K562 (cell line): ENCODE data around the gene CD151. TPM values are rescaled to one million over a fixed set of nuclear protein-coding genes. Genes with fewer than 3 reads are reported as not detected.

Experiments used
- ATAC-seq: fragments of 200-7000 bp; cut with Tn5 transposase; 3 replicates; pipeline ENCODE4 v1.9.1; 2020; ENCODE audit warnings: moderate library complexity
- BruUV-seq: library from RNA; stranded (reverse); fragments of 400-500 nt; replicated peaks from 2 replicates; lab custom pipeline; 2021; lab: Mats Ljungman, UMichigan
- CTCF ChIA-PET: fragments of 300-600 bp; formaldehyde crosslinking; extraction: SDS; loops from one replicate; lab custom pipeline; 2021; ENCODE audit warnings: low intra/inter-chr PET ratio; lab: Yijun Ruan, JAX
- POLR2A ChIA-PET: fragments of 300-600, 350-650 bp; sonication (Branson Sonifier 250); formaldehyde crosslinking; extraction: SDS; loops from one replicate; lab custom pipeline; 2021; ENCODE audit warnings: antibody characterized with exemption, inconsistent platforms; lab: Yijun Ruan, JAX
- DNase-seq, 4 experiments: peaks; one replicate each; pipeline versions ENCODE4 v3.0.0 to v3.0.0-alpha.2; 2011 to 2018; ENCODE audit warnings: low spot score in 3 of 4, mixed read lengths in 3 of 4; ENCODE audit errors: extremely low read depth in 1 of 4
- FAIRE-seq: peaks from 2 replicates; lab custom pipeline; 2011; peaks lifted over from hg19 to GRCh38; lab: Jason Lieb, UNC
- H2AFZ ChIP-seq: 2 replicates; pipeline ENCODE4 v1.6.0; 2011; ENCODE audit warnings: low read depth, low read length, control low read depth, inconsistent platforms
- H3K27ac ChIP-seq: fragments of 200-600 bp; 3 replicates; pipeline ENCODE4 v1.8.0; 2011; ENCODE audit warnings: low read depth, mild to moderate bottlenecking, control low read depth, inconsistent platforms, low read length, moderate library complexity, mixed read lengths; ENCODE audit errors: extremely low read depth
- H3K27me3 ChIP-seq, 2 experiments: fragments of 300-600 bp in 1 of 2; 2 replicates in 1 of 2; 3 replicates in 1 of 2; pipeline versions ENCODE4 v1.6.0 to v1.8.0; 2011; ENCODE audit warnings: inconsistent platforms in 2 of 2, low read length in 2 of 2, mild to moderate bottlenecking in 1 of 2, mixed read lengths in 1 of 2, moderate library complexity in 1 of 2; ENCODE audit not compliant: control insufficient read depth in 2 of 2, insufficient read depth in 2 of 2
- H3K36me3 ChIP-seq: fragments of 300-600 bp; 3 replicates; pipeline ENCODE4 v1.8.0; 2011; ENCODE audit warnings: mild to moderate bottlenecking, low read length, inconsistent platforms; ENCODE audit not compliant: control insufficient read depth, insufficient read depth
- H3K4me1 ChIP-seq, 2 experiments: fragments of 200-600 bp in 1 of 2; replicated peaks in 1 of 2; 2 replicates in 1 of 2; 3 replicates in 1 of 2; pipeline versions ENCODE4 v1.5.1 to v1.8.0; 2011; ENCODE audit warnings: inconsistent platforms in 2 of 2, low read length in 2 of 2, mild to moderate bottlenecking in 1 of 2, mixed read lengths in 1 of 2, moderate library complexity in 1 of 2; ENCODE audit not compliant: control insufficient read depth in 2 of 2, insufficient read depth in 2 of 2
- H3K4me2 ChIP-seq: 2 replicates; pipeline ENCODE4 v1.6.1; 2011; ENCODE audit warnings: low read length, control low read depth, inconsistent platforms, mixed read lengths; ENCODE audit not compliant: insufficient read depth
- H3K4me3 ChIP-seq: fragments of 200-600 bp; sonication (generic), shearing (Covaris generic); 2 replicates; pipeline ENCODE4 v1.5.1; 2016; ENCODE audit warnings: control low read depth, inconsistent platforms
- H3K79me2 ChIP-seq: fragments of 200-600 bp; 3 replicates; pipeline ENCODE4 v1.8.0; 2011; ENCODE audit warnings: low read length, inconsistent platforms; ENCODE audit not compliant: control insufficient read depth, insufficient read depth
- H3K9ac ChIP-seq, 2 experiments: 2 replicates each; pipeline versions ENCODE4 v1.6.0 to v1.6.1; 2011; ENCODE audit warnings: low read depth in 2 of 2, low read length in 2 of 2, control low read depth in 1 of 2, inconsistent platforms in 1 of 2, mild to moderate bottlenecking in 1 of 2, mixed read lengths in 1 of 2; ENCODE audit not compliant: insufficient read depth in 1 of 2
- H3K9me1 ChIP-seq: one replicate; pipeline ENCODE4 v1.6.0; 2011; ENCODE audit warnings: inconsistent platforms, mild to moderate bottlenecking, low read length, moderate library complexity; ENCODE audit not compliant: control insufficient read depth, insufficient read depth
- H3K9me3 ChIP-seq: replicated peaks from 2 replicates; pipeline ENCODE4 v1.5.1; 2011; ENCODE audit warnings: low read depth, low read length, inconsistent platforms; ENCODE audit not compliant: control insufficient read depth, insufficient read depth
- H4K20me1 ChIP-seq: replicated peaks from 2 replicates; pipeline ENCODE4 v1.6.1; 2011; ENCODE audit warnings: low read length, inconsistent platforms, mixed read lengths; ENCODE audit not compliant: control insufficient read depth, insufficient read depth
- BRCA1 ChIP-seq, 2 experiments: fragments of 450-650 bp in 1 of 2; sonication (generic) in 1 of 2; formaldehyde crosslinking in 1 of 2; IDR thresholded peaks; 2 replicates each; pipeline versions ENCODE4 v1.5.0 to v1.6.1; 2017 to 2020; ENCODE audit warnings: mild to moderate bottlenecking in 1 of 2, missing genetic modification reagents in 1 of 2
- CBFB ChIP-seq: sonication (generic); formaldehyde crosslinking; IDR thresholded peaks from 2 replicates; pipeline ENCODE4 v1.4.0; 2020; ENCODE audit warnings: mild to moderate bottlenecking, missing genetic modification reagents
- DNMT1 ChIP-seq: fragments of 450-650 bp; IDR thresholded peaks from 2 replicates; pipeline ENCODE4 v1.6.1; 2016; ENCODE audit warnings: antibody characterized with exemption, mild to moderate bottlenecking
- DPF2 ChIP-seq: fragments of 450-650 bp; IDR thresholded peaks from 2 replicates; pipeline ENCODE4 v1.6.1; 2016
- PHB ChIP-seq: fragments of 250-450 bp; sonication (Bioruptor Pico); IDR thresholded peaks from 2 replicates; pipeline ENCODE4 v1.5.0; 2021
- PTTG1 ChIP-seq: fragments of 450-650 bp; IDR thresholded peaks from 2 replicates; pipeline ENCODE4 v1.6.1; 2016; ENCODE audit warnings: low read depth, mild to moderate bottlenecking, missing genetic modification characterization, missing compliant biosample characterization
- RBFOX2 ChIP-seq: fragments of 200-400 bp; formaldehyde crosslinking; IDR thresholded peaks from 2 replicates; pipeline ENCODE4 v1.6.1; 2017; ENCODE audit warnings: low read depth, mild to moderate bottlenecking, low read length, moderate library complexity
- TAL1 ChIP-seq: fragments of 450-650 bp; IDR thresholded peaks from 2 replicates; pipeline ENCODE4 v1.6.1; 2016; ENCODE audit warnings: mild to moderate bottlenecking
- TARDBP ChIP-seq: fragments of 450-650 bp; IDR thresholded peaks from 2 replicates; pipeline ENCODE4 v1.6.1; 2016
- THRAP3 ChIP-seq: fragments of 450-650 bp; IDR thresholded peaks from 2 replicates; pipeline ENCODE4 v1.6.1; 2016; ENCODE audit warnings: mild to moderate bottlenecking, inconsistent platforms, borderline replicate concordance
- ZNF239 ChIP-seq: fragments of 250-450 bp; sonication (Bioruptor Pico); IDR thresholded peaks from 2 replicates; pipeline ENCODE4 v1.4.0; 2020; ENCODE audit warnings: mild to moderate bottlenecking
- ZNF780A ChIP-seq: fragments of 250-450 bp; sonication (Bioruptor Pico); IDR thresholded peaks from 2 replicates; pipeline ENCODE4 v1.5.0; 2021; ENCODE audit warnings: mild to moderate bottlenecking
- WGBS: fragments of 100-300 bp; shearing (Covaris generic); methylation state at CpG from one replicate; pipeline ENCODE4 v1.1.6; 2016; ENCODE audit warnings: low coverage, mixed read lengths; ENCODE audit not compliant: insufficient coverage; ENCODE audit errors: missing lambda C conversion rate; 5-methylcytosine and 5-hydroxymethylcytosine counted together
- in situ Hi-C: fragments of 300-500 bp; cut with MboI; formaldehyde crosslinking; loops from 4 replicates; pipeline ENCODE4 v1.15.0; 2018; ENCODE audit warnings: inconsistent platforms, mixed read lengths
- intact Hi-C: fragments of 100-400 bp; cut with micrococcal nuclease; formaldehyde crosslinking; loops from 2 replicates; pipeline ENCODE4 v1.14.2; 2022
- polyA plus RNA-seq, 8 experiments: library from polyadenylated mRNA; depleted of rRNA in 4 of 8; stranded (reverse) in 5 of 8; unstranded in 3 of 8; fragments of >200 nt; fragmentation: Nextera tagmentation in 2 of 8; fragmentation: Illumina TruSeq in 1 of 8; extraction: Ambion mirVana in 2 of 8; extraction: Trizol in 1 of 8; gene quantifications; 2 replicates each; pipeline versions ENCODE4 v1.2.1 to v1.2.3, GENCODE V29; 2011 to 2014; ENCODE audit warnings: inconsistent platforms in 1 of 8, missing spikeins in 1 of 8
- total RNA-seq, 7 experiments: library from RNA; depleted of rRNA in 6 of 7; stranded (reverse); fragments of >200 nt in 6 of 7; fragmentation: Illumina TruSeq in 2 of 7; extraction: Trizol in 2 of 7; gene quantifications; 2 replicates each; pipeline versions ENCODE4 v1.2.1 to v1.2.3, GENCODE V29; 2011 to 2021; ENCODE audit warnings: low replicate concordance in 1 of 7
- TF ChIP-seq, protein P1 (sequence below): fragments of 250-450 bp; sonication (Bioruptor Pico); IDR thresholded peaks from 2 replicates; pipeline ENCODE4 v1.5.0; 2021; ENCODE audit warnings: mild to moderate bottlenecking, moderate library complexity
- TF ChIP-seq, protein P2 (sequence below): fragments of 250-450 bp; sonication (Bioruptor Pico); IDR thresholded peaks from 2 replicates; pipeline ENCODE4 v1.5.1; 2021; ENCODE audit warnings: mild to moderate bottlenecking
- TF ChIP-seq, protein P3 (sequence below), 2 experiments: IDR thresholded peaks in 1 of 2; conservative IDR thresholded peaks in 1 of 2; 2 replicates each; pipeline ENCODE4 v1.6.1; 2016; ENCODE audit warnings: low read depth in 2 of 2, mild to moderate bottlenecking in 1 of 2, missing compliant biosample characterization in 1 of 2, missing genetic modification characterization in 1 of 2, moderate library complexity in 1 of 2

CD151 gene
- total and polyA plus RNA-seq, 9 of the 15 experiments (the other 6 are each of a cell fraction or from before 2014, with no cell fraction given): 2.3 to 187 (median 140) TPM

DNA sequence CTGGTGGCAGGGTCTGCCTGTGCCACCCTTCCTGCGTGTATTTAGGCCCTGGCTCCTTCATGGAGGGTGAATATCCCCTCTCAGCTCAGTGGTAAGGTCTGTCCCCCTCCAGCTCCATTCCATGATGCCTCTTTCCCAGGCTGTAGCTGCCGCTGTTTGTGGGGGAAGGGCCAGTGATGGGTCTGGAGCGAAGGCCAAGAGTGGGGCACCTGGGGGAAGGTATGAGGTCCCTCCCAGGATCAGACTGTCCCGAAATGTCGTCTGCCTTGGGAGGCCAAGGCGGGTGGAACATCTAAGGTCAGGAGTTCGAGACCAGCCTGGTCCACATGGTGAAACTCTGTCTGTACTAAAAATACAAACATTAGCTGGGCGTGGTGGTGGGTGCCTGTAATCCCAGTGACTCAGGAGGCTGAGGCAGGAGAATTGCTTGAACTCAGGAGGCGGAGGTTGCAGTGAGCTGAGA is 1.1 kb downstream of the CD151 start:
- Histone ChIP-seq H3K4me3 (peak overlapping the region; percentile 87), H3K9ac (peak overlapping the region; percentile 92 to 95), H3K4me2 (peak overlapping the region; percentile 85), H3K9me3 (no peaks in the 10 kb centered on the region), H3K36me3 (peaks cover 46% of the 10 kb centered on the region; the same call in 2 of the 3 replicates), H3K79me2 (peaks cover 50% of the 10 kb centered on the region), H3K27ac (peak overlapping the region; percentile 94), H3K9me1 (peaks cover 2% of the 10 kb centered on the region), H2AFZ (no peak overlapping the region), H3K4me1 (peaks cover 20 to 91% of the 10 kb centered on the region in 2 experiments; a peak in 4 of 5 replicates), H3K27me3 (no peaks in the 10 kb centered on the region), H4K20me1 (peaks cover 7% of the 10 kb centered on the region)
- in situ Hi-C loops (no loop called here), intact Hi-C loops (loop anchor here (2.0 kb wide), 1 partner anchor 29 kb away; the partner anchor contains the start of gene PIDD1)
- ChIA-PET POLR2A (interaction anchor here (0.5 to 2.2 kb wide), 7 partner anchors 8 to 359 kb away, joined by 3 to 20 read pairs (median 4); partner anchors contain the start of genes PNPLA2, POLR2L and TSPAN4), CTCF (no interaction called here)
- DNase-seq (peak in 1 of 4 experiments; percentile 55), FAIRE-seq (peak; percentile 49), ATAC-seq (no peak)
- BruUV-seq: no TSS peak
- WGBS: 5% methylated on average over 8 of the region's 9 CpGs
- TF ChIP-seq ZNF780A (CRISPR knock-in tag): no peak
- TF ChIP-seq THRAP3: no peak
- no peak for TF ChIP-seq PHB
- TF ChIP-seq PTTG1: no peak
- TF ChIP-seq TAL1: no peak
- TF ChIP-seq, protein P1, sequence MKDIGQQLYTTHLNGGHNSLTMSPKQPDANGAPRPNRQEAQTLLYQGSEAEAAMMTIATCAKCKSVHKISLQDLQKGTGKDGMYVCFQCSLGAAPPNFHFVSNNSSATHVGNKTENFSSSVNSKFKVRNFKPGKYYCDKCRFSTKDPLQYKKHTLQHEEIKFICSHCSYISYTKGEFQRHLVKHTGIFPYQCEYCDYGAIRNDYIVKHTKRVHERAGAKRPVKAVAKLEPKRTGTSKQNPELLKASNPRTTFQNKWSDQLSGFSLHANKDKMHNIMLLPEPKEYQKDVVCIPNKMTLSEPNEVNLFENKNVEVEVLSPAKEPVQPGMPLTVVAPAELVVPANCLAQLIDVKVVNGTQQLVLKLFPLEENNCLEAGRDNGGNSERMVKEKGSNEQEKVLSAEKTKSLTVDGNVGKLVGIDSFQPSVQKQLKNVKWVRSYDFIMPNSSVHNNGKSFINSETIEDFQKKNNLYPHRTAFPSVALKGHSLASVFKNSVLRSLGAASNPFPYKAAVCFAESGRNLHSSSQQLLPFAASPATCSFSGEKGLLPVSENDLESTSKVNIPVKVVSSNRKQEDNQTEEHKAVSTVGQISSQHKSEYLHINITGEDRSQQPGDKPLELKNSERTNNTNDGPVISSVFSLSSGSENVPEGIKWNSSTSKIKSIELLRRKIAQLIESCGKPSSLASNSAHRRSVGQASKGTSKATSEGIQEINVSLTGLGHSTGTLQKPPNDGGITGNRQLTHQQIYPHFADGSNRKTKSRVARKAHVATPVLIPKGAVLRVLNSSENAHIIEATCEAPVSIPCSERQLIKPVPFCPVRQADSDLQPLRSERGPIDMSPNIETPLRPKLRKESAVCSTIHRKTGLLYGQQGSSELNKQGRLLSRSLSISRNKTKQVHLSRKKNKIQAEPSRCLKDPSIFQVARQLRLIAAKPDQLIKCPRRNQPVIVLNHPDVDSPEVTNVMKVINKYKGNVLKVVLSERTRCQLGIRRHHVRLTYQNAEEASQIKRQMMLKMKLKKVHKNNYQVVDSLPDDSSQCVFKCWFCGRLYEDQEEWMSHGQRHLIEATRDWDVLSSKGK: no peak
- no peak for TF ChIP-seq RBFOX2
- TF ChIP-seq DPF2: peak; percentile 50; the same call in 1 of the 2 replicates
- TF ChIP-seq, protein P2, sequence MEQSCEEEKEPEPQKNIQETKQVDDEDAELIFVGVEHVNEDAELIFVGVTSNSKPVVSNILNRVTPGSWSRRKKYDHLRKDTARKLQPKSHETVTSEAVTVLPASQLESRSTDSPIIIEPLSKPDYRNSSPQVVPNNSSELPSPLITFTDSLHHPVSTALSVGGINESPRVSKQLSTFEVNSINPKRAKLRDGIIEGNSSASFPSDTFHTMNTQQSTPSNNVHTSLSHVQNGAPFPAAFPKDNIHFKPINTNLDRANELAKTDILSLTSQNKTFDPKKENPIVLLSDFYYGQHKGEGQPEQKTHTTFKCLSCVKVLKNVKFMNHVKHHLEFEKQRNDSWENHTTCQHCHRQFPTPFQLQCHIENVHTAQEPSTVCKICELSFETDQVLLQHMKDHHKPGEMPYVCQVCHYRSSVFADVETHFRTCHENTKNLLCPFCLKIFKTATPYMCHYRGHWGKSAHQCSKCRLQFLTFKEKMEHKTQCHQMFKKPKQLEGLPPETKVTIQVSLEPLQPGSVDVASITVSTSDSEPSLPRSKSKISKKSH (CRISPR knock-in tag): no peak
- TF ChIP-seq DNMT1: no peak
- TF ChIP-seq, protein P3, sequence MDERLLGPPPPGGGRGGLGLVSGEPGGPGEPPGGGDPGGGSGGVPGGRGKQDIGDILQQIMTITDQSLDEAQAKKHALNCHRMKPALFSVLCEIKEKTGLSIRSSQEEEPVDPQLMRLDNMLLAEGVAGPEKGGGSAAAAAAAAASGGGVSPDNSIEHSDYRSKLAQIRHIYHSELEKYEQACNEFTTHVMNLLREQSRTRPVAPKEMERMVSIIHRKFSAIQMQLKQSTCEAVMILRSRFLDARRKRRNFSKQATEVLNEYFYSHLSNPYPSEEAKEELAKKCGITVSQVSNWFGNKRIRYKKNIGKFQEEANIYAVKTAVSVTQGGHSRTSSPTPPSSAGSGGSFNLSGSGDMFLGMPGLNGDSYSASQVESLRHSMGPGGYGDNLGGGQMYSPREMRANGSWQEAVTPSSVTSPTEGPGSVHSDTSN (CRISPR knock-in tag; IDR thresholded peaks at IDR 0.05; ENCODE audit: low read depth): no peak
- TF ChIP-seq, protein P3 (tag; conservative IDR thresholded peaks at IDR 0.05; ENCODE audit: low read depth): no peak
- TF ChIP-seq ZNF239: no peak
- TF ChIP-seq BRCA1 (IDR thresholded peaks at IDR 0.05): no peak
- TF ChIP-seq BRCA1 (CRISPR knock-in tag; IDR thresholded peaks at IDR 0.05): no peak
- TF ChIP-seq TARDBP: no peak
- TF ChIP-seq CBFB (CRISPR knock-in tag): 0 out of 2 replicates have a peak, but pooled peaks have one; percentile 32
